ENCODE data around the gene ACSL1. TPM values are rescaled to one million over a fixed set of nuclear protein-coding genes. Genes with fewer than 3 reads are reported as not detected.

The ACSL1 gene
- polyA plus RNA-seq, 2 of the 4 experiments (the other 2 are of a cell fraction), result 10.0 to 12.4 TPM

DNA sequence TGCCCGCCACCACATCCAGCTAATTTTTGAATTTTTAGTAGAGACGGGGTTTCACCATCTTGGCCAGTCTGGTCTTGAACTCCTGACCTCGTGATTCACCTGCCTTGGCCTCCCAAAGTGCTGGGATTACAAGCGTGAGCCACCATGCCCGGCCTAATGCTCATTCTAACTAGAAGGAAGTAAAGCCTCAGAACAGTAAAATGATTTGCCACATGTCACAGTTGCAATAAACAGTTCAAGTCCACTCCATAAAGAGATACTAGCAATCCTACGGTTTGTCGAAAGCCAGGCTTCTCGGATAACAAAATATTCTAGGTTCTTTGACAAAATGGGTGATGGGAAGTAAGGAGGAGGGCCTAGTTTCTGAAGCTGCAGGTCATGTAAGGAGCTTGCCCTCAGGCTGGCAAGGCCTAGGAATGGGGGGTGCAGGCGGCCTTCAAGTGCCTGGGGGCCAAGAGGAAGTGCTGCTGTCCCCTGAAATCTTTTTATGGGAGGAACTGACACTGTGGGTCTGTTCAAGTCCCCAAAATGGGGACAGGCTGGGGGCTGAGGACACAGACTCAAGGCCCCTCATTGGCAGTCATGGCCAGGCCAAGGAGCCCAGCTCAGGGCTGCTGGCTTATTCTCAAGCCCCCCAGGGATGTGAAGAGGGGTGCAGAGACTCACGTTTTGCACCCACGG is 31.8 kb upstream of the ACSL1 start:
- CTCF ChIA-PET, result interaction anchor here (1.4 kb wide), 1 partner anchor 42 kb away, joined by 3 read pairs; no protein-coding TSS in a partner anchor
- Histone ChIP-seq H3K9me3 (no peaks in the 10 kb centered on the region), H3K4me3 (no peak overlapping the region), H3K4me1 (no peaks in the 10 kb centered on the region), H3K27ac (no peak overlapping the region), H3K4me2 (no peak overlapping the region)
- no peak for DNase-seq (ENCODE audit: low read depth in 1 of 2, low spot score in 1 of 2)
- WGBS (ENCODE audit: missing lambda C conversion rate), result 52% methylated on average over 10 of the region's 11 CpGs
- no peak for FAIRE-seq
- TF ChIP-seq HOXA7 (CRISPR knock-in tag; IDR thresholded peaks at IDR 0.05) (no peak), BHLHE40 (IDR thresholded peaks at IDR 0.05; ENCODE audit: low read depth, low read length) (no peak), NR3C1 (IDR thresholded peaks at IDR 0.05) (no peak), POLR2A (IDR thresholded peaks at IDR 0.05; ENCODE audit: low read length) (no peak), MAFK (IDR thresholded peaks at IDR 0.05; ENCODE audit: partially characterized antibody) (no peak), HDAC2 (IDR thresholded peaks at IDR 0.05) (no peak), HEYL (CRISPR knock-in tag; IDR thresholded peaks at IDR 0.05) (no peak), TP53 (CRISPR knock-in tag; IDR thresholded peaks at IDR 0.05) (no peak), EP300 (IDR thresholded peaks at IDR 0.05) (no peak), GATA3 (IDR thresholded peaks at IDR 0.05; ENCODE audit: borderline replicate concordance) (no peak), FOSL2 (IDR thresholded peaks at IDR 0.05) (no peak), FOSL2 (CRISPR knock-in tag; IDR thresholded peaks at IDR 0.05) (no peak), CBX8 (IDR thresholded peaks at IDR 0.05) (no peak), EHF (CRISPR knock-in tag; IDR thresholded peaks at IDR 0.05) (no peak), MAZ (IDR thresholded peaks at IDR 0.05; ENCODE audit: borderline replicate concordance, low read depth, low read length) (no peak)
- TF ChIP-seq, protein P1, sequence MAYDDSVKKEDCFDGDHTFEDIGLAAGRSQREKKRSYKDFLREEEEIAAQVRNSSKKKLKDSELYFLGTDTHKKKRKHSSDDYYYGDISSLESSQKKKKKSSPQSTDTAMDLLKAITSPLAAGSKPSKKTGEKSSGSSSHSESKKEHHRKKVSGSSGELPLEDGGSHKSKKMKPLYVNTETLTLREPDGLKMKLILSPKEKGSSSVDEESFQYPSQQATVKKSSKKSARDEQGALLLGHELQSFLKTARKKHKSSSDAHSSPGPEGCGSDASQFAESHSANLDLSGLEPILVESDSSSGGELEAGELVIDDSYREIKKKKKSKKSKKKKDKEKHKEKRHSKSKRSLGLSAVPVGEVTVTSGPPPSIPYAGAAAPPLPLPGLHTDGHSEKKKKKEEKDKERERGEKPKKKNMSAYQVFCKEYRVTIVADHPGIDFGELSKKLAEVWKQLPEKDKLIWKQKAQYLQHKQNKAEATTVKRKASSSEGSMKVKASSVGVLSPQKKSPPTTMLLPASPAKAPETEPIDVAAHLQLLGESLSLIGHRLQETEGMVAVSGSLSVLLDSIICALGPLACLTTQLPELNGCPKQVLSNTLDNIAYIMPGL (CRISPR knock-in tag; IDR thresholded peaks at IDR 0.05; ENCODE audit: borderline replicate concordance), result no peak
- TF ChIP-seq, protein P2, sequence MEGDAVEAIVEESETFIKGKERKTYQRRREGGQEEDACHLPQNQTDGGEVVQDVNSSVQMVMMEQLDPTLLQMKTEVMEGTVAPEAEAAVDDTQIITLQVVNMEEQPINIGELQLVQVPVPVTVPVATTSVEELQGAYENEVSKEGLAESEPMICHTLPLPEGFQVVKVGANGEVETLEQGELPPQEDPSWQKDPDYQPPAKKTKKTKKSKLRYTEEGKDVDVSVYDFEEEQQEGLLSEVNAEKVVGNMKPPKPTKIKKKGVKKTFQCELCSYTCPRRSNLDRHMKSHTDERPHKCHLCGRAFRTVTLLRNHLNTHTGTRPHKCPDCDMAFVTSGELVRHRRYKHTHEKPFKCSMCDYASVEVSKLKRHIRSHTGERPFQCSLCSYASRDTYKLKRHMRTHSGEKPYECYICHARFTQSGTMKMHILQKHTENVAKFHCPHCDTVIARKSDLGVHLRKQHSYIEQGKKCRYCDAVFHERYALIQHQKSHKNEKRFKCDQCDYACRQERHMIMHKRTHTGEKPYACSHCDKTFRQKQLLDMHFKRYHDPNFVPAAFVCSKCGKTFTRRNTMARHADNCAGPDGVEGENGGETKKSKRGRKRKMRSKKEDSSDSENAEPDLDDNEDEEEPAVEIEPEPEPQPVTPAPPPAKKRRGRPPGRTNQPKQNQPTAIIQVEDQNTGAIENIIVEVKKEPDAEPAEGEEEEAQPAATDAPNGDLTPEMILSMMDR (IDR thresholded peaks at IDR 0.05), result no peak
- no peak for ATAC-seq
- POLR2A ChIA-PET, result no interaction called here

DNA sequence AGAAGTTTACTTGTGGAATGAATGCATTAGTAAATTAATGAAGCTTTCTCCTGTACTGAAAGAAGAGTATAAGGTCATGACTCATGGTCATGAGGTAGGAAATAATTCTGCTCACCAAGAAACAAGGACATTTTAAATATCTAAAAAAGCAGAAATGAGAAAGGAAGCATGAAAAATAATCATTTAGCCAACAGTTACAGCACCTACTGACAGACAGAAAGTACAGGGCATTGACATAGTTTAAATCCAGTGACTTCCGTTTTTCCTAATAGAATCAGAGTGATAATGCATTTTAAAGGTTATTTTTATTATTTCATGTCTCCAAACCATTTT is 30.5 kb upstream of the ACSL1 start:
- Histone ChIP-seq H3K27ac (no peak overlapping the region), H3K4me3 (no peak overlapping the region), H3K4me1 (no peaks in the 10 kb centered on the region), H3K9me3 (no peaks in the 10 kb centered on the region), H3K4me2 (no peak overlapping the region)
- DNase-seq (ENCODE audit: low read depth in 1 of 2, low spot score in 1 of 2) (no peak), ATAC-seq (no peak), FAIRE-seq (no peak)
- TF ChIP-seq NFE2L2 (conservative IDR thresholded peaks at IDR 0.05; ENCODE audit: low read length) (no peak), HEYL (CRISPR knock-in tag; IDR thresholded peaks at IDR 0.05) (no peak), NPAS2 (CRISPR knock-in tag; IDR thresholded peaks at IDR 0.05; ENCODE audit: borderline replicate concordance) (no peak)
- TF ChIP-seq, protein P3, sequence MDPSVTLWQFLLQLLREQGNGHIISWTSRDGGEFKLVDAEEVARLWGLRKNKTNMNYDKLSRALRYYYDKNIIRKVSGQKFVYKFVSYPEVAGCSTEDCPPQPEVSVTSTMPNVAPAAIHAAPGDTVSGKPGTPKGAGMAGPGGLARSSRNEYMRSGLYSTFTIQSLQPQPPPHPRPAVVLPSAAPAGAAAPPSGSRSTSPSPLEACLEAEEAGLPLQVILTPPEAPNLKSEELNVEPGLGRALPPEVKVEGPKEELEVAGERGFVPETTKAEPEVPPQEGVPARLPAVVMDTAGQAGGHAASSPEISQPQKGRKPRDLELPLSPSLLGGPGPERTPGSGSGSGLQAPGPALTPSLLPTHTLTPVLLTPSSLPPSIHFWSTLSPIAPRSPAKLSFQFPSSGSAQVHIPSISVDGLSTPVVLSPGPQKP (IDR thresholded peaks at IDR 0.05; ENCODE audit: low read depth, low read length), result no peak
- TF ChIP-seq, protein P4, sequence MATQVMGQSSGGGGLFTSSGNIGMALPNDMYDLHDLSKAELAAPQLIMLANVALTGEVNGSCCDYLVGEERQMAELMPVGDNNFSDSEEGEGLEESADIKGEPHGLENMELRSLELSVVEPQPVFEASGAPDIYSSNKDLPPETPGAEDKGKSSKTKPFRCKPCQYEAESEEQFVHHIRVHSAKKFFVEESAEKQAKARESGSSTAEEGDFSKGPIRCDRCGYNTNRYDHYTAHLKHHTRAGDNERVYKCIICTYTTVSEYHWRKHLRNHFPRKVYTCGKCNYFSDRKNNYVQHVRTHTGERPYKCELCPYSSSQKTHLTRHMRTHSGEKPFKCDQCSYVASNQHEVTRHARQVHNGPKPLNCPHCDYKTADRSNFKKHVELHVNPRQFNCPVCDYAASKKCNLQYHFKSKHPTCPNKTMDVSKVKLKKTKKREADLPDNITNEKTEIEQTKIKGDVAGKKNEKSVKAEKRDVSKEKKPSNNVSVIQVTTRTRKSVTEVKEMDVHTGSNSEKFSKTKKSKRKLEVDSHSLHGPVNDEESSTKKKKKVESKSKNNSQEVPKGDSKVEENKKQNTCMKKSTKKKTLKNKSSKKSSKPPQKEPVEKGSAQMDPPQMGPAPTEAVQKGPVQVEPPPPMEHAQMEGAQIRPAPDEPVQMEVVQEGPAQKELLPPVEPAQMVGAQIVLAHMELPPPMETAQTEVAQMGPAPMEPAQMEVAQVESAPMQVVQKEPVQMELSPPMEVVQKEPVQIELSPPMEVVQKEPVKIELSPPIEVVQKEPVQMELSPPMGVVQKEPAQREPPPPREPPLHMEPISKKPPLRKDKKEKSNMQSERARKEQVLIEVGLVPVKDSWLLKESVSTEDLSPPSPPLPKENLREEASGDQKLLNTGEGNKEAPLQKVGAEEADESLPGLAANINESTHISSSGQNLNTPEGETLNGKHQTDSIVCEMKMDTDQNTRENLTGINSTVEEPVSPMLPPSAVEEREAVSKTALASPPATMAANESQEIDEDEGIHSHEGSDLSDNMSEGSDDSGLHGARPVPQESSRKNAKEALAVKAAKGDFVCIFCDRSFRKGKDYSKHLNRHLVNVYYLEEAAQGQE (IDR thresholded peaks at IDR 0.05), result no peak
- TF ChIP-seq, protein P5, sequence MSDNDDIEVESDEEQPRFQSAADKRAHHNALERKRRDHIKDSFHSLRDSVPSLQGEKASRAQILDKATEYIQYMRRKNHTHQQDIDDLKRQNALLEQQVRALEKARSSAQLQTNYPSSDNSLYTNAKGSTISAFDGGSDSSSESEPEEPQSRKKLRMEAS (IDR thresholded peaks at IDR 0.05), result no peak
- POLR2A ChIA-PET, result no interaction called here
- CTCF ChIA-PET, result interaction anchor here (1.2 to 1.4 kb wide), 2 partner anchors 12 to 43 kb away, joined by 3 to 4 read pairs; no protein-coding TSS in a partner anchor
- WGBS (ENCODE audit: missing lambda C conversion rate), result 22% methylated on average over 1 of the region's 1 CpG

Data from A549 (cell line).